SH-SY5Y (cell line): ENCODE data around the gene EXD3.

Experiments
- GATA2 ChIP-seq: IDR thresholded peaks from 2 replicates; pipeline ENCODE4 v1.6.1; 2011; ENCODE audit warnings: mild to moderate bottlenecking, low read depth, low read length
- GATA3 ChIP-seq: IDR thresholded peaks from 2 replicates; pipeline ENCODE4 v1.6.1; 2011; ENCODE audit warnings: low read depth, mild to moderate bottlenecking, low read length, moderate library complexity

DNA sequence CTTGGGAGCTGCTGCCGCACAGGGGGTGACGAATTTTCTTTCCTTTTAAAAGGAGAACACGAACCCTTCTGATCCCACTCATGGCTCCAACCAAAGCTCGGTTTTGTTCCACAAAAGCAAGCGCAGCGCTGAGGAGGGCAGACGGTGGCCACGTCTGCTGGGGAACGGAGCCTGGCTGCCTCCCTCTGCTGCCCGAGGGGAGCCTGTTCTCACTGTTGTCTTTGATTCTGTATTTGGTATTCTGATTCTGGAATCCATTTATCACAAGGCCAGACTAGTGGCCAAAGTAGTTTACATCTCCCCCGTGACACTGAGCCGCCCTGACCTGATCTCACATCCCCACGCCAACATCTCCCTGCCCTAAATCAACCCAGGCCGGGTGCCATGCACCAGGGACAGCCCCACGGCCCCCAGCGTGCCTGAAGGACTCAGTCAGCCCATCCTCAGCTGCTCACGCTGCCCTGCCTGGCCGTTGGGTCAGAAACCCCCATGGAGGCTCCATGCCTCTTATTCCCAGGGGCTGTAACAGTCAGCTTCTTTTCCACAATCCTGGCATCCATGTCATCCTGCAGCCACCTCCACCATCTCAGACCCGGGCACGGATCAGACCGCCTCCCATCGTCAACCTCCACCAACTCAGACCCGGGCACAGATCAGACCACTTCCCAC, 42.9 kb upstream of the EXD3 start:
- no peak for TF ChIP-seq GATA2
- no peak for TF ChIP-seq GATA3
